ENCODE data around the gene COL6A2.
A peak's percentile ranks its signal among the peaks of the same experiment; 100 is the strongest.

COL6A2 gene

DNA sequence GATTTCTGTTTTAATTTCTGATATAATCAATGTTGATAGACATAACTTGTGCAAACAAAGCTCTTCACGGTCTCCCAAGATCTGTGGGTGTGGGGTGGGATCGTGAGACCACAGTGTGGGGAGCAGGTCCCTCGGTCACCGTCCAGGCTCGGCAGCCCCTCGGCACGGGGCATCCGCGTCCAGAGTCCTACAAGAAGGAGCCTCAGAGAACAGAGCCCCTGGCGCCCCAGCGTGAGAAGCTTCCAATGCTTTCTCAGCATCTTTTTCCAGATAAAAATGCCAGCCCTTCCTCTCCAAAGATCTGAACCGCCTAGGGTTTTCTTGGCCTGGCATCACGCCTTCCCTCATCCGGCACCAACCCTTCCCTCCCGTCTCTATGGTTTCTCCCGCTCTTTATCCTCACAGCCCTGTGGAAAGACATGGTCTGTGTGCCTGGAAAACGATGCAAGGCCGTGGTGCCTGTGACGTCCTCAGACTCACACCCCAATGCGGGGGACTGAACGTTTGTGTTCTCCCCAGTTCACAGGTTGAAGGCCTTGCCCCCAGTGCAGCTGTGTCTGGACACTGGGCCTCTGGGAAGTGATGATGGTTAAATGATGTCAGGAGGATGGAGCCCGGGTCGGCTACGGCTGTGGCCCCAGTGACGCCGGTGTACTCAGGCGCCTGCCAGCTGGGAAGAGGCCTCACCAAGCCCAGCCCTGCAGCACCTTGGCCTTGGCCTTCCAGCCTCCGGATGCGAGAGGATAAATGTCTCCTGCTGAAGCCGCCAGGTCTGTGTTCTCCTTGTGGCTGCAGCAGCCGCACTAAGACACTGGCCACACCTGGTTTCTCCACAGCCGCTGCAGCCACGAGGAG is 45.9 kb upstream of the COL6A2 start:
- no peak for DNase-seq (ENCODE audit: low read depth)
- TF ChIP-seq CTCF (conservative IDR thresholded peaks at IDR 0.05; ENCODE audit: low read depth, low read length) = no peak
- no peak overlapping the region for H3K4me3 ChIP-seq (ENCODE audit: low read depth, low read length)

- DNase-seq (ENCODE audit: low read depth) = peak; percentile 61
- no peak for TF ChIP-seq CTCF (conservative IDR thresholded peaks at IDR 0.05; ENCODE audit: low read depth, low read length)
- H3K4me3 ChIP-seq (ENCODE audit: low read depth, low read length) = no peak overlapping the region
Observed at GRCh38 chr21:46052703-46053651, 44.9 kb upstream of the COL6A2 start.

GRCh38 chr21:46054031-46054430 is 43.9 kb upstream of the COL6A2 start:
- no peak for TF ChIP-seq CTCF (conservative IDR thresholded peaks at IDR 0.05; ENCODE audit: low read depth, low read length)
- DNase-seq (ENCODE audit: low read depth) = no peak
- no peak overlapping the region for H3K4me3 ChIP-seq (ENCODE audit: low read depth, low read length)

- DNase-seq (ENCODE audit: low read depth) = no peak
- H3K4me3 ChIP-seq (ENCODE audit: low read depth, low read length) = no peak overlapping the region
- TF ChIP-seq CTCF (conservative IDR thresholded peaks at IDR 0.05; ENCODE audit: low read depth, low read length) = no peak
Observed at GRCh38 chr21:46054451-46054881, 43.4 kb upstream of the COL6A2 start.

GRCh38 chr21:46055863-46056281 is 42.0 kb upstream of the COL6A2 start:
- TF ChIP-seq CTCF (conservative IDR thresholded peaks at IDR 0.05; ENCODE audit: low read depth, low read length) = no peak
- H3K4me3 ChIP-seq (ENCODE audit: low read depth, low read length) = no peak overlapping the region
- no peak for DNase-seq (ENCODE audit: low read depth)

DNA sequence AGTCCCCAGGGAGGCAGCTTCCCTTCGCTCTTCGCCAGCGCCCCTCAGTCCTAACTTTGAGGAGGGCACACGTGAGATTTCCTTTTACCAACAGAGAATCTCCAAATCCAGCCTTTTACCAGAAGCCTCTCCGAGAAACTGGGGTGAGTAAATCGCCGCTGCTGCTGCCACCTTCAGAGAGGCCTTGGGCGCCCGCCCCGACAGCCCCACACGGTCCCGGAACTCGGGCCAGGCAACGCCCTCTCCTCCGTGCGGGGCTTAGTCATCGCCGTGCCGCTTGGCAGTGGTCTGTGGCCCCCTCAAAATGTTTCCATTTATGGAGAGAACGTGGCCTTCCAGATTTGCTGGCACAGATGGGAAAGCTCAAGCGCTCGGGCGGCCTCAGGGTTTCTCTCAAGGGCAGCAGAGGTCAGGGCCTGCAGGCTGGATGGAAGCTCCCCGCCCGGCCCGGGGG is 41.4 kb upstream of the COL6A2 start:
- H3K4me3 ChIP-seq (ENCODE audit: low read depth, low read length) = no peak overlapping the region
- DNase-seq (ENCODE audit: low read depth) = peak; percentile 35
- no peak for TF ChIP-seq CTCF (conservative IDR thresholded peaks at IDR 0.05; ENCODE audit: low read depth, low read length)
